ENCODE results near the gene TXNDC12. TPM values are rescaled to one million over a fixed set of nuclear protein-coding genes. Genes with fewer than 3 reads are reported as not detected.
A peak's percentile ranks its signal among the peaks of the same experiment; 100 is the strongest.

Gene TXNDC12
- total and polyA plus RNA-seq, 9 of the 15 experiments (the other 6 are each of a cell fraction or from before 2014, with no cell fraction given) = 17.0 to 60.8 (median 37.8) TPM

DNA sequence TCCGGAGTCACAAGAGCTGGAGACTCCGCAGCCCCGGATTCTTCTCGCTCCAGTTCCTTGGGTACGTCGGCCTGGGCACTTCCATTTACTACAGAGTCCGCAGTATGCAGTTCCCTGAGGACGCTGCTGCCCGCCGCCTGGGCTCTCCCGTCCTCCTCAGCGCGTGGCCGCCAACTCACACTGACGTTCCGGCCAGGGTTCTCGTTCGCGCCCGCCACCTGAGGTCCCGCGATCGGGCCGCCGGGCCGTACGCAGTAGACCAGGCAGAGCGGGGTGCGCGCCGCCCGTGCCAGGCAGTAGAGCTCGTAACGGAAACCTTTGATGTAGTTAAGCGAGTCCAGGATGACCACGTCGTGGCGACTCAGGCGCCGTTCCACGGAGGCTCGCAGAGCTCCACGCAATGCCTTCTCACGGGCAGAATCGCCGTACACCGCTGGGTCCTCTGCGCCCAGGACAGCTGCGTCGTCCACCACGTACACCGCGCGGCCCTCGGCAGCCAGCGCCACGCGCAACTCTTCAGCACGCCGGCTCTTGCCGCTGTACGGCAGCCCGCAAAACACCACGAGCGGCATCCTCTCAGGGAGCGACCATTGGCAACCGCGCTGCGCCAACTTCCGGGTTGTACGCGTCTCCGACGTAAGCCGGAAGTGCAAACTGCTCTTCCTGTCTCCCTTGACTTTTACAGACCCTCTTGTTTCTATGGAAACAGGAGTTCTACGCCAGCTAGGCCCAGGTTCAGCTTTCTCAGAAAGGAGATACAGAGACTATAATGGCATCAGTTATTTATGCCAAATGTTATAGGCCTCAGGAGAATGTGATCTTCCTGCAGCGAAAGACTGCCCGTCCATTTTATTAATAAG lies 21.6 kb downstream of the TXNDC12 start, which contains the start of gene KTI12 (continued):
- TF ChIP-seq CHAMP1 (IDR thresholded peaks at IDR 0.05) (no peak), TEAD1 (CRISPR knock-in tag; IDR thresholded peaks at IDR 0.05) (0 out of 4 replicates have a peak, but pooled peaks of 1 of the 2 experiments have one; percentile 80), SIN3A (IDR thresholded peaks at IDR 0.05; ENCODE audit: borderline replicate concordance in 2 of 2, control insufficient read depth in 1 of 2, low read depth in 2 of 2, low read length in 2 of 2) (peak in 1 of 2 experiments; percentile 97; a peak in 3 of 4 replicates), GTF2A2 (tag; IDR thresholded peaks at IDR 0.05) (no peak), ZNF444 (CRISPR knock-in tag; IDR thresholded peaks at IDR 0.05) (no peak), MIER1 (IDR thresholded peaks at IDR 0.05; ENCODE audit: low read depth) (no peak), ZNF707 (CRISPR knock-in tag; conservative IDR thresholded peaks at IDR 0.05) (no peak), MAFK (IDR thresholded peaks at IDR 0.05; ENCODE audit: low read length) (0 out of 2 replicates have a peak, but pooled peaks have one; percentile 2), GTF3C2 (IDR thresholded peaks at IDR 0.05; ENCODE audit: borderline replicate concordance, extremely low read depth, insufficient read length) (no peak)
- TF ChIP-seq, protein P1, sequence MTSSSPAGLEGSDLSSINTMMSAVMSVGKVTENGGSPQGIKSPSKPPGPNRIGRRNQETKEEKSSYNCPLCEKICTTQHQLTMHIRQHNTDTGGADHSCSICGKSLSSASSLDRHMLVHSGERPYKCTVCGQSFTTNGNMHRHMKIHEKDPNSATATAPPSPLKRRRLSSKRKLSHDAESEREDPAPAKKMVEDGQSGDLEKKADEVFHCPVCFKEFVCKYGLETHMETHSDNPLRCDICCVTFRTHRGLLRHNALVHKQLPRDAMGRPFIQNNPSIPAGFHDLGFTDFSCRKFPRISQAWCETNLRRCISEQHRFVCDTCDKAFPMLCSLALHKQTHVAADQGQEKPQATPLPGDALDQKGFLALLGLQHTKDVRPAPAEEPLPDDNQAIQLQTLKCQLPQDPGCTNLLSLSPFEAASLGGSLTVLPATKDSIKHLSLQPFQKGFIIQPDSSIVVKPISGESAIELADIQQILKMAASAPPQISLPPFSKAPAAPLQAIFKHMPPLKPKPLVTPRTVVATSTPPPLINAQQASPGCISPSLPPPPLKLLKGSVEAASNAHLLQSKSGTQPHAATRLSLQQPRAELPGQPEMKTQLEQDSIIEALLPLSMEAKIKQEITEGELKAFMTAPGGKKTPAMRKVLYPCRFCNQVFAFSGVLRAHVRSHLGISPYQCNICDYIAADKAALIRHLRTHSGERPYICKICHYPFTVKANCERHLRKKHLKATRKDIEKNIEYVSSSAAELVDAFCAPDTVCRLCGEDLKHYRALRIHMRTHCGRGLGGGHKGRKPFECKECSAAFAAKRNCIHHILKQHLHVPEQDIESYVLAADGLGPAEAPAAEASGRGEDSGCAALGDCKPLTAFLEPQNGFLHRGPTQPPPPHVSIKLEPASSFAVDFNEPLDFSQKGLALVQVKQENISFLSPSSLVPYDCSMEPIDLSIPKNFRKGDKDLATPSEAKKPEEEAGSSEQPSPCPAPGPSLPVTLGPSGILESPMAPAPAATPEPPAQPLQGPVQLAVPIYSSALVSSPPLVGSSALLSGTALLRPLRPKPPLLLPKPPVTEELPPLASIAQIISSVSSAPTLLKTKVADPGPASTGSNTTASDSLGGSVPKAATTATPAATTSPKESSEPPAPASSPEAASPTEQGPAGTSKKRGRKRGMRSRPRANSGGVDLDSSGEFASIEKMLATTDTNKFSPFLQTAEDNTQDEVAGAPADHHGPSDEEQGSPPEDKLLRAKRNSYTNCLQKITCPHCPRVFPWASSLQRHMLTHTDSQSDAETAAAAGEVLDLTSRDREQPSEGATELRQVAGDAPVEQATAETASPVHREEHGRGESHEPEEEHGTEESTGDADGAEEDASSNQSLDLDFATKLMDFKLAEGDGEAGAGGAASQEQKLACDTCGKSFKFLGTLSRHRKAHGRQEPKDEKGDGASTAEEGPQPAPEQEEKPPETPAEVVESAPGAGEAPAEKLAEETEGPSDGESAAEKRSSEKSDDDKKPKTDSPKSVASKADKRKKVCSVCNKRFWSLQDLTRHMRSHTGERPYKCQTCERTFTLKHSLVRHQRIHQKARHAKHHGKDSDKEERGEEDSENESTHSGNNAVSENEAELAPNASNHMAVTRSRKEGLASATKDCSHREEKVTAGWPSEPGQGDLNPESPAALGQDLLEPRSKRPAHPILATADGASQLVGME (CRISPR knock-in tag; IDR thresholded peaks at IDR 0.05) = 0 out of 2 replicates have a peak, but pooled peaks have one; percentile 75
- TF ChIP-seq, protein P2, sequence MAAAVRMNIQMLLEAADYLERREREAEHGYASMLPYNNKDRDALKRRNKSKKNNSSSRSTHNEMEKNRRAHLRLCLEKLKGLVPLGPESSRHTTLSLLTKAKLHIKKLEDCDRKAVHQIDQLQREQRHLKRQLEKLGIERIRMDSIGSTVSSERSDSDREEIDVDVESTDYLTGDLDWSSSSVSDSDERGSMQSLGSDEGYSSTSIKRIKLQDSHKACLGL (CRISPR knock-in tag; IDR thresholded peaks at IDR 0.05; ENCODE audit: borderline replicate concordance, poor library complexity, severe bottlenecking) = peak; percentile 70
- TF ChIP-seq, protein P3, sequence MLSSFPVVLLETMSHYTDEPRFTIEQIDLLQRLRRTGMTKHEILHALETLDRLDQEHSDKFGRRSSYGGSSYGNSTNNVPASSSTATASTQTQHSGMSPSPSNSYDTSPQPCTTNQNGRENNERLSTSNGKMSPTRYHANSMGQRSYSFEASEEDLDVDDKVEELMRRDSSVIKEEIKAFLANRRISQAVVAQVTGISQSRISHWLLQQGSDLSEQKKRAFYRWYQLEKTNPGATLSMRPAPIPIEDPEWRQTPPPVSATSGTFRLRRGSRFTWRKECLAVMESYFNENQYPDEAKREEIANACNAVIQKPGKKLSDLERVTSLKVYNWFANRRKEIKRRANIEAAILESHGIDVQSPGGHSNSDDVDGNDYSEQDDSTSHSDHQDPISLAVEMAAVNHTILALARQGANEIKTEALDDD (IDR thresholded peaks at IDR 0.05) = no peak
